A549 treated with ZK216348 at 1 μM for 4 hours (cell line): ENCODE data around the gene ATP8B3. TPM values are rescaled to one million over a fixed set of nuclear protein-coding genes. Genes with fewer than 3 reads are reported as not detected.

Experiments
- total RNA-seq: library from RNA; stranded (reverse); fragments of 200-300 nt; extraction: Qiagen RNA extraction; gene quantifications from 5 replicates; pipeline ENCODE4 v1.2.3, GENCODE V29; 2022; ENCODE audit warnings: low read depth

Gene ATP8B3, protein sequence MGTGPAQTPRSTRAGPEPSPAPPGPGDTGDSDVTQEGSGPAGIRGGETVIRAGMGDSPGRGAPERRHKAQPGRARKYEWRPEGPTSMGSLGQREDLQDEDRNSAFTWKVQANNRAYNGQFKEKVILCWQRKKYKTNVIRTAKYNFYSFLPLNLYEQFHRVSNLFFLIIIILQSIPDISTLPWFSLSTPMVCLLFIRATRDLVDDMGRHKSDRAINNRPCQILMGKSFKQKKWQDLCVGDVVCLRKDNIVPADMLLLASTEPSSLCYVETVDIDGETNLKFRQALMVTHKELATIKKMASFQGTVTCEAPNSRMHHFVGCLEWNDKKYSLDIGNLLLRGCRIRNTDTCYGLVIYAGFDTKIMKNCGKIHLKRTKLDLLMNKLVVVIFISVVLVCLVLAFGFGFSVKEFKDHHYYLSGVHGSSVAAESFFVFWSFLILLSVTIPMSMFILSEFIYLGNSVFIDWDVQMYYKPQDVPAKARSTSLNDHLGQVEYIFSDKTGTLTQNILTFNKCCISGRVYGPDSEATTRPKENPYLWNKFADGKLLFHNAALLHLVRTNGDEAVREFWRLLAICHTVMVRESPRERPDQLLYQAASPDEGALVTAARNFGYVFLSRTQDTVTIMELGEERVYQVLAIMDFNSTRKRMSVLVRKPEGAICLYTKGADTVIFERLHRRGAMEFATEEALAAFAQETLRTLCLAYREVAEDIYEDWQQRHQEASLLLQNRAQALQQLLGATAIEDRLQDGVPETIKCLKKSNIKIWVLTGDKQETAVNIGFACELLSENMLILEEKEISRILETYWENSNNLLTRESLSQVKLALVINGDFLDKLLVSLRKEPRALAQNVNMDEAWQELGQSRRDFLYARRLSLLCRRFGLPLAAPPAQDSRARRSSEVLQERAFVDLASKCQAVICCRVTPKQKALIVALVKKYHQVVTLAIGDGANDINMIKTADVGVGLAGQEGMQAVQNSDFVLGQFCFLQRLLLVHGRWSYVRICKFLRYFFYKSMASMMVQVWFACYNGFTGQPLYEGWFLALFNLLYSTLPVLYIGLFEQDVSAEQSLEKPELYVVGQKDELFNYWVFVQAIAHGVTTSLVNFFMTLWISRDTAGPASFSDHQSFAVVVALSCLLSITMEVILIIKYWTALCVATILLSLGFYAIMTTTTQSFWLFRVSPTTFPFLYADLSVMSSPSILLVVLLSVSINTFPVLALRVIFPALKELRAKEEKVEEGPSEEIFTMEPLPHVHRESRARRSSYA (N-terminal part only)
- 2.1 to 3.3 TPM (median 2.4 TPM) in 5 replicates for total RNA-seq

DNA sequence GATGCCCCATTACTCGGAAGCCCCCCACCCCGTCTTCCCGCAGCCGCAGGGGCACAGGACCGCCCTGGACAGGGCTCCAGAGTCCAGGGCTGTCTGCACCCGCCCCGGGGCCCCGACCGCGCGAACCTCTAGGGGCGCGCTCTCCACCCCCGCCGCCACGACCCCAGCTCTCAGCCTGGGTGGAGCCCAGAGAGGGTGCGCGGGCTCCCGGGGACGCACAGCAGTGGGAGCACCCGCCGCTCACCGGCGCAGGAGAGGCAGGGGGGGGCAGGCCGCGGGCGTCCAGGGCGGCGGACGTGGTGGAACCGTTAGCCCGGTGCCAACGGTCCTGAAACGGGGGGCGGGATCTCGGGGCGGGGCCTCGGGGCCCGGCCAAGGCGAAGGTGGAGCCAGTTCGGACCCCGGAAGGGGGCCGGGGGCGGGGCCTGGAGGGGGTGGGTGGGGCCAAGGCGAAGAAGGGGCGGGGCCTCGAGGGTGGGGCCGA lies at the start of gene ATP8B3:
Gene ATP8B3 (minus strand): TSS at position 335 of the 484 bp plus-strand sequence. CDS start 540 bp downstream, outside the sequence.

DNA sequence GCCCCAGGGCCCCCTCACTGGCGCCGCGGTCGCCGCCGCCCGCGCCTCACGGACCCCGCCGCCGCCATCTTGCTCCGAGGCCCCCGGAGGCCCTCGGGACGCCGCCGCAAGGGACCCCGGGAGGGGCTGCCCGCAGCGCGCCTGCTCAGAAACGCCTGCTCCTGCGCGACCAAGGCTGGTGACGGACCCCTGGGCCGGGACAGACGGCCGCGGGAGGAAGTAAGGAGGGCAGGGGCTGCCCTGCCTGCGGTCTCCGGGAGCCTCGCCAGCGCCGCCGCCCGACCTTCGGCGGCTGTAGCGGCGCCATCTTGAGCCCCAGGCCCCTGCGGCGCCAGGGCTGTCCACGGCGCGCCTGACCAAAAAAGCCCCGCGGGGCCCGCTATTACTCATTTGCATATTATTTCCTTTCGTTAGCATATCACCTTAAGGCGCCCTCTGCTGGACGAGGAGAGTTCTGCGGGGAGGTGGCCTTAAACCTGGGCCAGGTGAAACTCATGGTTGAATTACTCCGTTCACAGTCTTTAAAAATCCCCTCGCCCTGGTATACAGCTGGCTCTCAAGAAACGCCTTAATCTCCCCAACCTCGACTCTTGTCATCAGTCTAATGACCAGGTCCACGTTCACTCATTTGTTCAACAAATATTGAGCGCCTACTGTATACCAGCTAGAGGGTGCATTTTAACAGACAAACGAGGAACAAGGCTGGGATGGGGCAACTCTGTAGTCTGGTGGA lies 36.5 kb upstream of the ATP8B3 start, which contains the start of gene REXO1:
Gene REXO1 (minus strand): TSS at position 85 of the 733 bp plus-strand sequence. CDS start 125 bp downstream, outside the sequence.

DNA sequence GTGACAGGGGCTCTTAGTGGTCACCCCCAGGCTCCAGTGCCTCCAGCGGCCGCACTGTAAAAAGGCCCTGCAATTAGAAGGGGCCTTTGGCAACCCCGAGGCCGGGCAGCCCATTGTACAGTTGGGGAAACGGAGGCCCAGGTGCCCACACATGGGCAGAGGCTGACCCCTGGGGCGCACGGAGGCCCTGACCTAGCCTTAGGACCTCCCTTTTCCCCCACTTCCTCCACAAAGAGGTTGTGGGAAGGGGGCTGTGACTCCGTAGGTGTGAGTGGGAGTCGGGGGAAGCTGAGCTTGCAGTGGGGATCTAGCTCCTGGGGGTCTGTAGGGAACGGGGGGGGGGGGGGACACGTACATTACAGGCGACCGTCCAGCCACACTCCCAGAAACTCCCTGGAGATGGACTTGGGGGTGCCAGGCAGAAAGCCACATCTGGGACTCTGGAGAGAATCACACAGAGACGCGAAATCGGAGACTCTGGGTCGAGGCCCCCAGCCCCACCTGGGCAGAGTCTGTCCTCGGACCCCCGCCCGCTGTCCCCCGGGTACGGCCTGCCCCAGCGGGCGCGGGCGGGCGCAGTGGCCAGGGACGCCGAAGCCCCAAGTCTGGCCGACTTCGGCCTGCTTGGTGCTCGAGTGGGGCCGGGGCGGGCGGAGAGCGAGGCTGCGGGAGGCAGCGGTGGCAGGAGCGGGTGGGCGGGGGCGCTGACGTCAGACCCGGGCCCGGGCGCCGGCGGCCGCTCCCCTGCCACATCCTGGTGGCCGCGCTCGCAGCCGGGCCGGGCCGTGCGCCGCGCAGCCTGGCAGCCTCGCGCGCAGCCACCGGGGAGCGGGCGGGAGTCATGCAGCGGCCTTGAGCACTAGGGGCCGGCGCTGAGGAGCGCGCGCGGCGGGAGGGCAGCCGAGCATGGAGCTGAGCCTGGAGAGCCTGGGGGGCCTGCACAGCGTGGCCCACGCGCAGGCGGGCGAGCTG lies 59.0 kb downstream of the ATP8B3 start, which contains the start of gene ONECUT3:
Gene ONECUT3 (plus strand): TSS at position 750 of the 972 bp plus-strand sequence. CDS start 157 bp downstream, at position 907.

Other genes with a start within 250 kb of the ATP8B3 start
- 5.3 to 15.2 TPM (median 11.9 TPM) in 5 replicates for gene MEX3D, start 244.0 kb downstream of the ATP8B3 start, total RNA-seq
- 21.7 to 53.2 TPM (median 50.0 TPM) in 5 replicates for gene MBD3, start 219.4 kb downstream of the ATP8B3 start, total RNA-seq
- 110 to 173 TPM (median 133 TPM) in 5 replicates for gene UQCR11, start 206.8 kb downstream of the ATP8B3 start, total RNA-seq
- gene TCF3, start 159.7 kb downstream of the ATP8B3 start, total RNA-seq, result 41.1 to 82.2 TPM (median 74.6 TPM) in 5 replicates
- gene ONECUT3, start 58.8 kb downstream of the ATP8B3 start, total RNA-seq, result not detected in 5 replicates
- gene REXO1, start 36.2 kb upstream of the ATP8B3 start, total RNA-seq, result 15.8 to 23.8 TPM (median 20.9 TPM) in 5 replicates
- 11.6 to 34.9 TPM (median 29.3 TPM) in 5 replicates for gene KLF16, start 51.3 kb upstream of the ATP8B3 start, total RNA-seq
- 12.2 to 41.4 TPM (median 39.7 TPM) in 5 replicates for gene ABHD17A, start 73.2 kb upstream of the ATP8B3 start, total RNA-seq
- 1.4 to 7.2 TPM (median 5.7 TPM) in 5 replicates for gene ADAT3, start 93.1 kb upstream of the ATP8B3 start, total RNA-seq
- gene SCAMP4, start 93.1 kb upstream of the ATP8B3 start, total RNA-seq, result 49.1 to 58.8 TPM (median 57.5 TPM) in 5 replicates
- 33.5 to 54.5 TPM (median 49.4 TPM) in 5 replicates for gene CSNK1G2, start 128.9 kb upstream of the ATP8B3 start, total RNA-seq
- 20.5 to 49.3 TPM (median 44.8 TPM) in 5 replicates for gene BTBD2, start 203.4 kb upstream of the ATP8B3 start, total RNA-seq
- 35.6 to 83.3 TPM (median 75.7 TPM) in 5 replicates for gene MKNK2, start 239.0 kb upstream of the ATP8B3 start, total RNA-seq